ENCODE data around the gene SSH3.

The SSH3 gene

DNA sequence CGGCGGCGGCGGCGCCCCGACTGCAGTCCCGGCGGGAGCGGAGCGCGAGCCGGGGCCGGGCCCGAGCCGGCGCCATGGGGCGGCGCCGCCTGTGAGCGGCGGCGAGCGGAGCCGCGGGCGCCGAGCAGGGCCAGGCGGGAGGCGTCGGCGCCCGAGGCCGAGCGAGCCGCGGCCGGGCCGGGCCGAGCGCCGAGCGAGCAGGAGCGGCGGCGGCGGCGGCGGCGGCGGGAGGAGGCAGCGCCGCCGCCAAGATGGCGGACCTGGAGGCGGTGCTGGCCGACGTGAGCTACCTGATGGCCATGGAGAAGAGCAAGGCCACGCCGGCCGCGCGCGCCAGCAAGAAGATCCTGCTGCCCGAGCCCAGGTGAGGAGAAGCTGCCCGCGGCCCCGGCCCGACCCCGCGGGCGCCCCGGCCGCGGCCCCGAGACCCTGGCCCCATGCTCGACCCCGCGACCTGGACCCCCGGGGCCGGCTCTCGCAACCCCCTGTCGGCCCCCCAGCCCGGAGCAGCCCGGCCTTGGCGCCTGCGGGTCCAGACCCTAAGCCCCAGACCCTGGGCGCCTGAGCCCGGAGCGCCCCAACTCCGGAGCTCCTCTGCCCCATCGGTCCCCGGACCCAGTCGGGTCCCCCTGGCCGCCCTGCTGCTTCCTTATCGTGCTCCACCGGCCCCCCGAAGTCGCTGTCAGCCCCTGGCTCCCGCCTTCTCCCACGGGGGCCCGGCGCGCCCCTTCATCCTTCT, 36.7 kb upstream of the SSH3 start, which contains the start of gene GRK2:
Gene GRK2 (plus strand): TSS at position 25 of the 739 bp plus-strand sequence. CDS start 227 bp downstream, at position 252.
- no peaks in the 10 kb centered on the region for H3K27me3 ChIP-seq (replicated peaks)
- in situ Hi-C loops (cut with HindIII; ENCODE audit: low pct_ligation_motif_present, low sequenced_read_pairs) = no loop called here
- H3K4me3 ChIP-seq (ENCODE audit: low read depth, low read length) = peak within 1 kb of the TSS; percentile 76
- DNase-seq = no peak
- H3K36me3 ChIP-seq (replicated peaks) = peaks cover 8% of the 10 kb centered on the region
- TF ChIP-seq, protein P1, sequence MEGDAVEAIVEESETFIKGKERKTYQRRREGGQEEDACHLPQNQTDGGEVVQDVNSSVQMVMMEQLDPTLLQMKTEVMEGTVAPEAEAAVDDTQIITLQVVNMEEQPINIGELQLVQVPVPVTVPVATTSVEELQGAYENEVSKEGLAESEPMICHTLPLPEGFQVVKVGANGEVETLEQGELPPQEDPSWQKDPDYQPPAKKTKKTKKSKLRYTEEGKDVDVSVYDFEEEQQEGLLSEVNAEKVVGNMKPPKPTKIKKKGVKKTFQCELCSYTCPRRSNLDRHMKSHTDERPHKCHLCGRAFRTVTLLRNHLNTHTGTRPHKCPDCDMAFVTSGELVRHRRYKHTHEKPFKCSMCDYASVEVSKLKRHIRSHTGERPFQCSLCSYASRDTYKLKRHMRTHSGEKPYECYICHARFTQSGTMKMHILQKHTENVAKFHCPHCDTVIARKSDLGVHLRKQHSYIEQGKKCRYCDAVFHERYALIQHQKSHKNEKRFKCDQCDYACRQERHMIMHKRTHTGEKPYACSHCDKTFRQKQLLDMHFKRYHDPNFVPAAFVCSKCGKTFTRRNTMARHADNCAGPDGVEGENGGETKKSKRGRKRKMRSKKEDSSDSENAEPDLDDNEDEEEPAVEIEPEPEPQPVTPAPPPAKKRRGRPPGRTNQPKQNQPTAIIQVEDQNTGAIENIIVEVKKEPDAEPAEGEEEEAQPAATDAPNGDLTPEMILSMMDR (IDR thresholded peaks at IDR 0.05; ENCODE audit: low read depth, low read length, missing control alignments) = no peak
- H3K27ac ChIP-seq = no peak within 1 kb of the TSS

DNA sequence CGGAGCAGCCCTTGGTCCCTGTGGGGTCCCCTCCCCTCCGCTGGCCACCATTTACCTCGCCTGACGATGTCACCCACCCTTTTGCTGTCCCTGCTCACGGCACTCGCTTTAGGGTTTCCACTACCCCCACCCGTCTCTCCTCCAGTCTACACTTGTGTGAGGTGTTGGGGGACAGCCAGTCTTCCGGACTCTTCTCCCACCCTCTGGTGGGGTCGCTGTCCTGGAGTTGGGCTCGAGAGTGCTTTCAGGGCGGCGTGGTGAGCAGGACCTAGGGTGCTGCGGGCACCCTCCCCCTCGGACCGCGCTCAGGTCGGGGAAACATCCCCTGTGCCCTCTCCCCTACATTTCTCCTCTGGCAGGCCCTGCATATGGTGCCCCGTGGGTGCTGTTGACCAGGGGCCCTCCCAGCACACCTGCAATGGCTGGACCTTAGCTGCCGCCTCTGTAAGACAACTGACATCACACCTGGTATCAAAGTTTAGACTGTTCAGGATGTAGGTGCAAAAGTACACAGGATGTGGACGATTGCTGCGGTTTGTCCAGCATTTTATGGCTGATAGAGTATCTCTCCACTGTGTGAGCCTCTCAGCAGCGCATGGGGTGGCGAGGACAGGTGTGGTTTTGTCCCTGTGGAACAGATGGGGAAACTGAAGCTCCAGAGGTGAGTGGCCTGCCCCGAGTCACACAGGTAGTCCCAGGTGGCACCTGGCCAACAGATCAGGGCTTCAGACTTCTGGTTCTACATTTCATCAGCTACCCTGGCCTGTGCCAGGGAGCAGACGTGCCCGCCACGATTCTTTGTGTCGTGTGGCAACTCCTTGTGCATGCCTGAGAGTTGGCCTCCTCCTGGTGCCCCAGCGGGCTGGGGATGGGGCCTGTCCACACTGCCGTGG, 35.9 kb upstream of the SSH3 start:
- TF ChIP-seq, protein P1 (IDR thresholded peaks at IDR 0.05; ENCODE audit: low read depth, low read length, missing control alignments) = peak; percentile 21
- Histone ChIP-seq H3K27ac (no peak overlapping the region), H3K36me3 (replicated peaks) (peaks cover 11% of the 10 kb centered on the region), H3K4me3 (ENCODE audit: low read depth, low read length) (peak overlapping the region; percentile 76), H3K27me3 (replicated peaks) (no peaks in the 10 kb centered on the region)
- in situ Hi-C loops (cut with HindIII; ENCODE audit: low pct_ligation_motif_present, low sequenced_read_pairs) = no loop called here
- DNase-seq = no peak

DNA sequence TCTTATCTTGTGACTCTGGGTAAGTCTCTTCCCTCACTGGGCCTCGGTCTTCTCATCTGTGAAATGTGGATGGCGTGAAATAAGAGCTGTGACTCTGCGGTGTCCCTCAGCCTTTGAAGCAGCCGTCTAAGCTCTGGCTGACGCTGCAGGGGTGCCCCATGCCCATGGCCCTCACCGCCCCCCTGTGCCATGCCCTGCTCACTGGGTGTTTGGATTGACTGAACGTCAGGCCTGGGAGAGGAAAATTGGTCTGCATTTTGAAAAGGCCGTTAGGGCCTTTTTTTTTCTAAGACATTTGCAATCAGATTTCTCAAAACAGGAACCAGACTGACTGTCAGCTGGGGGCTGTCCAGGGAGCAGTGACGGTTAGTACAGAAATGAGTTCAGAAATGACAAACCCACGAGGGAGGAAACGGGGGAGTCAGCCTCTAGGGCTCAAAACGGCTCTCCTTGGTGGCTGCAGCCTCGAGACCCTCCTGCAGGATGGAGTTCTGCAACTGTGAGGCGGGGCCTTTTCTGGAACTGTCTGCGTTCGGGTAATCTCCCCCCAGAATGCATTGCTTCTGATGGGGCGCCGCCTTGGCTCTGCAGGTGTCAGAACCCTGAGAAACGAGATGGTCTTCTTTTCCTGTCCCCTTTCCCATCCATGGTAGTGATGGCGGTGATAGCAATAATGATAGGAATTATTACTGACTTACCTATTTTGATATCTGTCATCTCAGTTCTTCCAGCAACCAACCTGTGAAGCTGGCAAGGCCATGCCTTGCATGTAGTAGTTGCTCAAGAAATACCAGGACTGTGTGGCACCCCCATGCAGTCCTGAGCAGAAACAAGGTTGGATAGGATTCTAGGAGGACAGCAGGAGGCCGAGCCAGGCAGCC, 35.0 kb upstream of the SSH3 start:
- H3K27me3 ChIP-seq (replicated peaks) = no peaks in the 10 kb centered on the region
- TF ChIP-seq, protein P1 (IDR thresholded peaks at IDR 0.05; ENCODE audit: low read depth, low read length, missing control alignments) = no peak
- H3K27ac ChIP-seq = no peak overlapping the region
- peaks cover 11% of the 10 kb centered on the region for H3K36me3 ChIP-seq (replicated peaks)
- H3K4me3 ChIP-seq (ENCODE audit: low read depth, low read length) = no peak overlapping the region
- in situ Hi-C loops (cut with HindIII; ENCODE audit: low pct_ligation_motif_present, low sequenced_read_pairs) = no loop called here
- no peak for DNase-seq

DNA sequence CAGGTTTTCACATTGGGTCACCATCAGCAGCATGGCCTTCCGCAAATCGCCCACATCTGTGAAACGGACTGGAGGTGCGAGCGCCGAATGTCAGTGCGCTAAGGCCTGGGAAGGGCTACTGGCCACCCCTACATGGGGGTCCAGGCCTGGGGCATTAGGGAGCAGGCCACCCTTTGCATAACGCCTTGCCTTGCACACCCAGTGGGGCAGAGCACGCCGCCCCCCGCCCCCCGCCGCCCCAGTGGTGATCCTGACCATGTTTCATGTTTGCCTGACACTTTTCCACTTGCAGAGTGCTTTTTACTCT, 34.4 kb upstream of the SSH3 start:
- peaks cover 11% of the 10 kb centered on the region for H3K36me3 ChIP-seq (replicated peaks)
- H3K27ac ChIP-seq = no peak overlapping the region
- in situ Hi-C loops (cut with HindIII; ENCODE audit: low pct_ligation_motif_present, low sequenced_read_pairs) = no loop called here
- H3K27me3 ChIP-seq (replicated peaks) = no peaks in the 10 kb centered on the region
- DNase-seq = no peak
- TF ChIP-seq, protein P1 (IDR thresholded peaks at IDR 0.05; ENCODE audit: low read depth, low read length, missing control alignments) = no peak
- H3K4me3 ChIP-seq (ENCODE audit: low read depth, low read length) = no peak overlapping the region

DNA sequence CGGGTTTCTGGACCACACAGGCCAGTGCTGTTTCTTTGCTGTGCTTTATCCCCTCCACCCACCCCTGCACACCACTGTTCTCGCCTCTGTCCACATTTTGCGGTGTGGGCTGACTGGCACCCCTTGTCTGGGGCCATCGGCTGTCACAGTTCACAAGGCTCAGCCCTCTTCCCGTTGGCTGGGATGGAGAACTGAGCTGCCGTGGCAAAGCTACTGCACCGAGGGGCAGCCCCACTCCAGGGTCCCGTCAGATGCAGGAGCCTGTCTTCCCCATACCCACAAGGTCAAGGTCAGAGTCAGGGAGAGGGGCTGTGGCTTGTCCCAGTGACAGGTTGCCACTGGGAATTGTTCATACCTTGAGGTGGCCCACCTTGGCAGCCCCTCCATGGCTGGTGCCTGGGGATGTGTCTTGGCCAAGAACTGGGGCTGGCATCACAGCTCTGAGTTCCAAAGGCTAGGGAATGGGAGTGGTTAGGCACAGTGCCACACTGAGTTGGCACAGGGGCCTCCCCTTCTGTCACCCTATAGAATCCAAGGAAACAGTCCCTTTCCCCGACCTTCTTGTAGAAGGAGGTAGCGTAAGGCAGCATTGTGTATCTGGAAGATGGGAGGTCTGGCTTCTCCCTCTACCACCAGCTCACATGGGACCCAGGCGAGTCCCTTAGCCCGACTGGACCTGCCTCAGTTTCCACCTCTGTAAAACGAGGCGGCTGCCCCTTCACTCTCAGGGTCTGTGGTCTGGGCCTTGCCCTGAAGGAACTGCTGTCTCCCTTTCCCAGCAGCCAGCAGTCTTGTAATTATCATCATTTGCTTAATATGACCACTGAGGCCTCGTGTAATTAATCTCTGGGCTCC, 33.7 kb upstream of the SSH3 start:
- no peak overlapping the region for H3K27ac ChIP-seq
- no peak for DNase-seq
- no peak overlapping the region for H3K4me3 ChIP-seq (ENCODE audit: low read depth, low read length)
- peaks cover 11% of the 10 kb centered on the region for H3K36me3 ChIP-seq (replicated peaks)
- in situ Hi-C loops (cut with HindIII; ENCODE audit: low pct_ligation_motif_present, low sequenced_read_pairs) = no loop called here
- TF ChIP-seq, protein P1 (IDR thresholded peaks at IDR 0.05; ENCODE audit: low read depth, low read length, missing control alignments) = no peak
- H3K27me3 ChIP-seq (replicated peaks) = no peaks in the 10 kb centered on the region
